SK-N-SH (cell line): ENCODE results near the gene ACTR1A. TPM values are rescaled to one million over a fixed set of nuclear protein-coding genes. Genes with fewer than 3 reads are reported as not detected.

ENCODE experiments used
- CTCF ChIA-PET: fragments of 300-600, 350-600 bp; formaldehyde crosslinking; extraction: SDS; loops from one replicate; lab custom pipeline; 2021; lab: Yijun Ruan, JAX
- POLR2A ChIA-PET: fragments of 350-600 bp; sonication (Branson Sonifier 250); formaldehyde crosslinking; extraction: SDS; loops from one replicate; lab custom pipeline; 2020; ENCODE audit warnings: antibody characterized with exemption, inconsistent platforms; lab: Yijun Ruan, JAX
- DNase-seq: peaks from one replicate; pipeline ENCODE4 v3.0.0; 2012
- H2AFZ ChIP-seq: fragments of 200-600 bp; sonication (generic); 2 replicates; pipeline ENCODE4 v1.8.1; 2016; ENCODE audit warnings: antibody characterized with exemption, mild to moderate bottlenecking, low read depth
- H3F3A ChIP-seq: fragments of 200-600 bp; sonication (generic); replicated peaks from 2 replicates; pipeline ENCODE3; 2016; ENCODE audit warnings: antibody characterized with exemption, mild to moderate bottlenecking; ENCODE audit not compliant: insufficient read depth
- H3K27ac ChIP-seq, 2 experiments: fragments of 200-500 bp in 1 of 2; fragments of 200-600 bp in 1 of 2; sonication (Bioruptor generic) in 1 of 2; sonication (generic), shearing (Covaris generic) in 1 of 2; 2 replicates each; pipeline versions ENCODE4 v1.5.1 to v1.6.1; 2014 to 2016; ENCODE audit warnings: low read depth in 2 of 2, inconsistent platforms in 1 of 2, low read length in 1 of 2, mild to moderate bottlenecking in 1 of 2, mixed read lengths in 1 of 2
- H3K27me3 ChIP-seq: fragments of 200-600 bp; sonication (generic), shearing (Covaris generic); 2 replicates; pipeline ENCODE4 v1.6.1; 2016; ENCODE audit warnings: mixed run types; ENCODE audit not compliant: insufficient read depth
- H3K36me3 ChIP-seq, 2 experiments: fragments of 200-500 bp in 1 of 2; fragments of 200-600 bp in 1 of 2; sonication (Bioruptor generic) in 1 of 2; sonication (generic) in 1 of 2; replicated peaks in 1 of 2; 2 replicates each; pipeline versions ENCODE3 to v1.5.1; 2014 to 2016; ENCODE audit warnings: low read length in 1 of 2, mild to moderate bottlenecking in 1 of 2; ENCODE audit not compliant: insufficient read depth in 2 of 2, control insufficient read depth in 1 of 2
- H3K4me1 ChIP-seq, 2 experiments: fragments of 200-500 bp in 1 of 2; fragments of 200-600 bp in 1 of 2; sonication (Bioruptor generic) in 1 of 2; sonication (generic), shearing (Covaris generic) in 1 of 2; 2 replicates each; pipeline versions ENCODE4 v1.5.1 to v1.6.1; 2014 to 2016; ENCODE audit warnings: low read depth in 1 of 2, low read length in 1 of 2, mixed run types in 1 of 2; ENCODE audit not compliant: insufficient read depth in 2 of 2, control insufficient read depth in 1 of 2
- H3K4me2 ChIP-seq: fragments of 200-600 bp; sonication (generic), shearing (Covaris generic); 2 replicates; pipeline ENCODE4 v1.6.1; 2017; ENCODE audit warnings: mixed run types
- H3K4me3 ChIP-seq, 2 experiments: fragments of 200-500 bp in 1 of 2; fragments of 200-600 bp in 1 of 2; sonication (Bioruptor generic) in 1 of 2; sonication (generic), shearing (Covaris generic) in 1 of 2; 2 replicates each; pipeline versions ENCODE4 v1.5.1 to v1.8.1; 2014 to 2016; ENCODE audit warnings: low read depth in 2 of 2, inconsistent platforms in 1 of 2, low read length in 1 of 2, mild to moderate bottlenecking in 1 of 2, mixed read lengths in 1 of 2, moderate library complexity in 1 of 2
- H3K79me2 ChIP-seq: fragments of 200-600 bp; sonication (generic); 2 replicates; pipeline ENCODE4 v1.8.1; 2017; ENCODE audit warnings: mild to moderate bottlenecking; ENCODE audit not compliant: insufficient read depth
- H3K9ac ChIP-seq: fragments of 200-600 bp; sonication (generic); 2 replicates; pipeline ENCODE4 v1.6.1; 2017; ENCODE audit warnings: mixed run types
- H3K9me2 ChIP-seq: fragments of 200-600 bp; sonication (generic); 2 replicates; pipeline ENCODE4 v1.6.1; 2017; ENCODE audit warnings: mixed run types
- H3K9me3 ChIP-seq: fragments of 200-600 bp; sonication (generic); 2 replicates; pipeline ENCODE4 v1.6.1; 2017; ENCODE audit warnings: mixed run types, mild to moderate bottlenecking, moderate library complexity
- H4K20me1 ChIP-seq: fragments of 200-600 bp; sonication (generic); 2 replicates; pipeline ENCODE4 v1.6.1; 2017; ENCODE audit warnings: mild to moderate bottlenecking, mixed run types; ENCODE audit not compliant: insufficient read depth
- ELF1 ChIP-seq: IDR thresholded peaks from 2 replicates; pipeline ENCODE4 v1.4.0; 2012
- EP300 ChIP-seq, 2 experiments: IDR thresholded peaks; 2 replicates each; pipeline versions ENCODE4 v1.4.0 to v1.6.1; 2012; ENCODE audit warnings: borderline replicate concordance in 1 of 2, low read depth in 1 of 2, low read length in 1 of 2
- EZH2phosphoT487 ChIP-seq: fragments of 200-600 bp; sonication (generic); IDR thresholded peaks from 2 replicates; pipeline ENCODE4 v1.6.1; 2017; ENCODE audit warnings: low read depth, mixed run types, mild to moderate bottlenecking, antibody characterized with exemption, moderate library complexity, borderline replicate concordance
- FOSL2 ChIP-seq: IDR thresholded peaks from 2 replicates; pipeline ENCODE4 v1.4.0; 2012; ENCODE audit warnings: low read depth, mild to moderate bottlenecking, moderate library complexity, borderline replicate concordance
- MEF2A ChIP-seq: IDR thresholded peaks from 2 replicates; pipeline ENCODE4 v1.4.0; 2012; ENCODE audit warnings: low read depth, borderline replicate concordance
- NFIC ChIP-seq: IDR thresholded peaks from 2 replicates; pipeline ENCODE4 v1.4.0; 2012; ENCODE audit warnings: borderline replicate concordance
- NRF1 ChIP-seq: IDR thresholded peaks from 2 replicates; pipeline ENCODE4 v1.6.1; 2012; ENCODE audit warnings: low read depth, mild to moderate bottlenecking, low read length
- RAD21 ChIP-seq: IDR thresholded peaks from 2 replicates; pipeline ENCODE4 v1.6.1; 2012; ENCODE audit warnings: mild to moderate bottlenecking, low read length
- RXRA ChIP-seq: IDR thresholded peaks from 2 replicates; pipeline ENCODE4 v1.4.0; 2012; ENCODE audit warnings: low read depth, mild to moderate bottlenecking, borderline replicate concordance
- SMC3 ChIP-seq: IDR thresholded peaks from 2 replicates; pipeline ENCODE4 v1.6.1; 2012; ENCODE audit warnings: low read depth, low read length, improper control_type of control experiment
- TCF12 ChIP-seq: IDR thresholded peaks from 2 replicates; pipeline ENCODE4 v1.4.0; 2012
- YY1 ChIP-seq: IDR thresholded peaks from 2 replicates; pipeline ENCODE4 v1.4.0; 2012; ENCODE audit warnings: low read depth, mild to moderate bottlenecking
- WGBS: methylation state at CpG from one replicate; pipeline ENCODE4 v1.1.6; 2017; ENCODE audit warnings: low lambda C conversion rate; 5-methylcytosine and 5-hydroxymethylcytosine counted together
- polyA plus RNA-seq, 3 experiments: library from polyadenylated mRNA; depleted of rRNA; stranded (reverse); fragments of >200 nt; gene quantifications; 2 replicates each; pipeline ENCODE4 v1.2.3, GENCODE V29; 2012
- TF ChIP-seq, protein P1 (sequence below): IDR thresholded peaks from 2 replicates; pipeline ENCODE4 v1.4.0; 2012; ENCODE audit warnings: low read depth, borderline replicate concordance
- TF ChIP-seq, protein P2 (sequence below): IDR thresholded peaks from 2 replicates; pipeline ENCODE4 v1.4.0; 2012; ENCODE audit warnings: low read depth
- TF ChIP-seq, protein P3 (sequence below): fragments of 200-600 bp; sonication (generic); IDR thresholded peaks from 2 replicates; pipeline ENCODE4 v1.6.1; 2017; ENCODE audit warnings: antibody characterized with exemption, mild to moderate bottlenecking, moderate library complexity
- TF ChIP-seq, protein P4 (sequence below): IDR thresholded peaks from 2 replicates; pipeline ENCODE4; 2012

Gene ACTR1A
- polyA plus RNA-seq, 1 of the 3 experiments (the other 2 are of a cell fraction): 106 TPM

DNA sequence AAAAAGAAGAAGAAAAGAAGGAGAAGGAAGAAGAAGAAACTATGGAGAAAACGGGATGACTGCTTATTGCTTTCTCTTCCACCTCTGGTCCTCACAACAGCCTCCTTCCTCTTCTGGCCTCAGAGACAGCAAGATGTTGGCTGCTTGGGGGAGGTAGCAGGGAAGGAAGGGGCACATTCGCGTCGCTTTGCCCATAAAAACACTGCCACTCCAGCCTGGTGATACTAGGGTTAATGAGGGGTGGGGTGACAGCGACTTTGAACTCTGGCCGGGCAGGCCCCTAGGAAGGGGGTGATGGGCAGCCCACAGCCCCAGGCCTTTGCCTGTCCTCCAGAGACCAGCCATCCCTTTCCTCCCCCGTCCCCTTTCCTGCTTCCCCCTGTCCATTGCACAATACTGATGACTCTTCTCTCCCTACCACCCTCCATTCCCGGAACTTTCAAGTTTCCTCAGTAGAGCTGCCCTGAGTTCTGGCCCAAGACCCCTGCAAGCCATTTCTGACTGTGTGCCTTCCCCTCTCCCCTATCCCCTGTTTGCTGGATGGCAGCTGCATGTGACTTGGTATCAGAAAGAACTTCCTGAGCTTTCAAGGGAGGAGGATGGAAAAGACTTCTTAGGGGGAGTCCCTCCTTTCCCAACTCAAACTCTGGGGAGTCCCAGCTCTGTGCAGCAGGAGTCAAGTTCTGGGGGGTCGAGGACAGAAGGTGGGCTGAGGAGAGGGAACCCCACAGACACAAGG, 67.9 kb downstream of the ACTR1A start (continued):
- TF ChIP-seq, protein P1, sequence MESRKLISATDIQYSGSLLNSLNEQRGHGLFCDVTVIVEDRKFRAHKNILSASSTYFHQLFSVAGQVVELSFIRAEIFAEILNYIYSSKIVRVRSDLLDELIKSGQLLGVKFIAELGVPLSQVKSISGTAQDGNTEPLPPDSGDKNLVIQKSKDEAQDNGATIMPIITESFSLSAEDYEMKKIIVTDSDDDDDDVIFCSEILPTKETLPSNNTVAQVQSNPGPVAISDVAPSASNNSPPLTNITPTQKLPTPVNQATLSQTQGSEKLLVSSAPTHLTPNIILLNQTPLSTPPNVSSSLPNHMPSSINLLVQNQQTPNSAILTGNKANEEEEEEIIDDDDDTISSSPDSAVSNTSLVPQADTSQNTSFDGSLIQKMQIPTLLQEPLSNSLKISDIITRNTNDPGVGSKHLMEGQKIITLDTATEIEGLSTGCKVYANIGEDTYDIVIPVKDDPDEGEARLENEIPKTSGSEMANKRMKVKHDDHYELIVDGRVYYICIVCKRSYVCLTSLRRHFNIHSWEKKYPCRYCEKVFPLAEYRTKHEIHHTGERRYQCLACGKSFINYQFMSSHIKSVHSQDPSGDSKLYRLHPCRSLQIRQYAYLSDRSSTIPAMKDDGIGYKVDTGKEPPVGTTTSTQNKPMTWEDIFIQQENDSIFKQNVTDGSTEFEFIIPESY: no peak
- TF ChIP-seq RXRA (no peak), YY1 (no peak), RAD21 (no peak), NFIC (no peak)
- TF ChIP-seq, protein P2, sequence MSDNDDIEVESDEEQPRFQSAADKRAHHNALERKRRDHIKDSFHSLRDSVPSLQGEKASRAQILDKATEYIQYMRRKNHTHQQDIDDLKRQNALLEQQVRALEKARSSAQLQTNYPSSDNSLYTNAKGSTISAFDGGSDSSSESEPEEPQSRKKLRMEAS: no peak
- TF ChIP-seq, protein P3, sequence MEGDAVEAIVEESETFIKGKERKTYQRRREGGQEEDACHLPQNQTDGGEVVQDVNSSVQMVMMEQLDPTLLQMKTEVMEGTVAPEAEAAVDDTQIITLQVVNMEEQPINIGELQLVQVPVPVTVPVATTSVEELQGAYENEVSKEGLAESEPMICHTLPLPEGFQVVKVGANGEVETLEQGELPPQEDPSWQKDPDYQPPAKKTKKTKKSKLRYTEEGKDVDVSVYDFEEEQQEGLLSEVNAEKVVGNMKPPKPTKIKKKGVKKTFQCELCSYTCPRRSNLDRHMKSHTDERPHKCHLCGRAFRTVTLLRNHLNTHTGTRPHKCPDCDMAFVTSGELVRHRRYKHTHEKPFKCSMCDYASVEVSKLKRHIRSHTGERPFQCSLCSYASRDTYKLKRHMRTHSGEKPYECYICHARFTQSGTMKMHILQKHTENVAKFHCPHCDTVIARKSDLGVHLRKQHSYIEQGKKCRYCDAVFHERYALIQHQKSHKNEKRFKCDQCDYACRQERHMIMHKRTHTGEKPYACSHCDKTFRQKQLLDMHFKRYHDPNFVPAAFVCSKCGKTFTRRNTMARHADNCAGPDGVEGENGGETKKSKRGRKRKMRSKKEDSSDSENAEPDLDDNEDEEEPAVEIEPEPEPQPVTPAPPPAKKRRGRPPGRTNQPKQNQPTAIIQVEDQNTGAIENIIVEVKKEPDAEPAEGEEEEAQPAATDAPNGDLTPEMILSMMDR: no peak

DNA sequence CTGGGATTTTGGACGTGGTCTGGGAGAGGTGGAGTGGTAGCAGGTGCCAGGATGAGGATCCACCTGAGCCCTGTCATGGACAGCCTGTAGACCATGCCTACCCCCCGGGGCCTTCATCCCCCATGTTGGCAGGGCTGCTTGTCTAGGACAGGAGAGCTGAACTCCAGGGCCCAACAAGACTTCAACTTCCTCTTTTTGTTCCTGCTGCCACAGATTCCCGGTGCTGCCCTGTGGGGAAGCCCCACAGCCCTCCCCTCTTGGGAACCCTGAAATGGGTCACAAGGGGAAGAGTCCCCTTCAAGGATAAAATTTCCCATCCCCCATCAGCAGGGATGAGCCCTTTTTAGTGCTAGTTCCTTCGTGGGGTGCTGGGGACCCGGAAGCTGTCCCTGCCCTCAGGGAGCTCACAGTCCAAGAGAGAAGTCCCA, 68.9 kb downstream of the ACTR1A start:
- CTCF ChIA-PET: interaction anchor here (1.2 to 3.3 kb wide), 3 partner anchors 12 to 40 kb away, joined by 3 to 26 read pairs (median 4); partner anchors contain the start of gene FBXL15

More for the DNA sequence above, 68.9 kb downstream of the ACTR1A start:
- POLR2A ChIA-PET: no interaction called here
- DNase-seq: no peak
- H3K4me1 ChIP-seq: peaks cover 0 to 6% of the 10 kb centered on the region in 2 experiments; a peak in 1 of 4 replicates
- no peak for TF ChIP-seq MEF2A
- TF ChIP-seq RAD21: no peak
- TF ChIP-seq EP300 (IDR thresholded peaks at IDR 0.05; ENCODE audit: borderline replicate concordance in 1 of 2, low read depth in 1 of 2, low read length in 1 of 2): no peak
- TF ChIP-seq TCF12: no peak
- TF ChIP-seq FOSL2: no peak
- no peak for TF ChIP-seq SMC3
- TF ChIP-seq, protein P4, sequence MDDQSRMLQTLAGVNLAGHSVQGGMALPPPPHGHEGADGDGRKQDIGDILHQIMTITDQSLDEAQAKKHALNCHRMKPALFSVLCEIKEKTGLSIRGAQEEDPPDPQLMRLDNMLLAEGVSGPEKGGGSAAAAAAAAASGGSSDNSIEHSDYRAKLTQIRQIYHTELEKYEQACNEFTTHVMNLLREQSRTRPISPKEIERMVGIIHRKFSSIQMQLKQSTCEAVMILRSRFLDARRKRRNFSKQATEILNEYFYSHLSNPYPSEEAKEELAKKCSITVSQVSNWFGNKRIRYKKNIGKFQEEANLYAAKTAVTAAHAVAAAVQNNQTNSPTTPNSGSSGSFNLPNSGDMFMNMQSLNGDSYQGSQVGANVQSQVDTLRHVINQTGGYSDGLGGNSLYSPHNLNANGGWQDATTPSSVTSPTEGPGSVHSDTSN: no peak
- no peak for TF ChIP-seq ELF1
- TF ChIP-seq EZH2phosphoT487: no peak
- no peak for TF ChIP-seq NRF1
- TF ChIP-seq, all 33 proteins: peak for 0
- Histone ChIP-seq H3K9ac (no peak overlapping the region), H3K4me2 (no peak overlapping the region), H3K79me2 (peaks cover 14% of the 10 kb centered on the region), H3K36me3 (peaks cover 0 to 3% of the 10 kb centered on the region in 2 experiments), H3K27me3 (no peaks in the 10 kb centered on the region), H3F3A (no peaks in the 10 kb centered on the region), H2AFZ (no peak overlapping the region), H3K9me3 (no peaks in the 10 kb centered on the region), H3K9me2 (no peaks in the 10 kb centered on the region), H3K27ac (no peak overlapping the region), H4K20me1 (no peaks in the 10 kb centered on the region), H3K4me3 (no peak overlapping the region)
- WGBS: 60% methylated on average over 2 of the region's 5 CpGs
